Measurements from ENCODE around the gene USP9Y. TPM values are rescaled to one million over a fixed set of nuclear protein-coding genes. Genes with fewer than 3 reads are reported as not detected.
"Not testable (repeated sequence)": the region's sequence is repeated elsewhere in the genome, so short reads cannot be mapped to it uniquely, and the experiment has no call there.

USP9Y gene
- 10 to 100 TPM in 1 of 4 donors, 1 to 10 TPM in 2, not detected in 1; 2.0 to 34.5 (median 8.3) TPM for polyA plus RNA-seq
- long read RNA-seq, donor 1, partial matches to known transcripts = 0 of 3 reads
- long read RNA-seq, donor 1, other reads (novel, unspliced or antisense) = 0 of 3 reads
- long read RNA-seq, donor 2 = 0 reads
- long read RNA-seq, donor 3 = 0 reads
- long read RNA-seq, donor 4 = 0 reads
- long read RNA-seq, donor 5 = 0 reads
- long read RNA-seq, donor 6 = 0 reads
- long read RNA-seq, donor 7, partial matches to known transcripts = 0 of 1 reads
- long read RNA-seq, donor 7, other reads (novel, unspliced or antisense) = 0 of 1 reads
- long read RNA-seq, donor 8 = 0 reads
- long read RNA-seq, donor 9 = 0 reads
- long read RNA-seq, donor 10 = 0 reads

- WGBS, 3 donors = 95 to 100% methylated on average over 1 of the region's 1 CpG; no CpG with 5 or more reads in 1 of the 3 donors
- no peak within 1 kb of the TSS for H3K4me3 ChIP-seq (ENCODE audit: low read depth in 1 of 3, low read length in 3 of 3)
- no peak for DNase-seq
- H3K4me1 ChIP-seq (ENCODE audit: control insufficient read depth in 3 of 3, insufficient read depth in 2 of 3, low read depth in 1 of 3, low read length in 2 of 3) = no peaks in the 10 kb centered on the region
- H3K36me3 ChIP-seq (ENCODE audit: control insufficient read depth in 3 of 3, insufficient read depth in 2 of 3, low read depth in 1 of 3, low read length in 3 of 3) = no peaks in the 10 kb centered on the region
- no peaks in the 10 kb centered on the region for H3K27me3 ChIP-seq (ENCODE audit: control insufficient read depth in 3 of 3, insufficient read depth in 3 of 3, low read length in 3 of 3)
- H3K9me3 ChIP-seq (ENCODE audit: control insufficient read depth in 2 of 2, insufficient read depth in 1 of 2, low read depth in 1 of 2, low read length in 1 of 2) = peaks cover 0 to 30% of the 10 kb centered on the region in 2 donors
- H3K27ac ChIP-seq (ENCODE audit: low read depth in 1 of 3, low read length in 2 of 3) = no peak within 1 kb of the TSS
- FAIRE-seq = no peak
These were observed at the start of gene USP9Y for GRCh38 chrY:12701181-12701695. Gene USP9Y, plus strand, starts transcription at chrY:12701231. Its CDS starts 8,217 bp downstream, at chrY:12709448.

DNA sequence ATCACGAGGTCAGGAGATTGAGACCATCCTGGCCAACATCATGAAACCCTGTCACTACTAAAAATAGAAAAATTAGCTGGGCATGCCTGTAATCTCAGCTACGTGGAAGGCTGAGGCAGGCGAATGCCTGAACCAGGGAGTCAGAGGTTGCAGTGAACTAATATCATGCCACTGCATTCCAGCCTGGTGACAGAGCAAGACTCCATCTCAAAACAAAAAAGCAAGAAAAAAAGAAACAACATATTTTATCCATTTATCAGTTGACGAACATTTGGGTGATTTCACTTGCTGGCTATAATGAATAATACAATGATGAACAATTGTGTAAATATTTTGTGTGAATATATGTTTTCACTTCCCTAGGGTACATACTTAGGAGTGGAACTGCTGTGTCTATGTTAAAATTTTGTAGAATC, 49.4 kb upstream of the USP9Y start:
- Histone ChIP-seq H3K36me3 (ENCODE audit: control insufficient read depth in 3 of 3, insufficient read depth in 2 of 3, low read depth in 1 of 3, low read length in 3 of 3) (no peaks in the 10 kb centered on the region), H3K4me3 (ENCODE audit: low read depth in 1 of 3, low read length in 3 of 3) (no peak overlapping the region), H3K27me3 (ENCODE audit: control insufficient read depth in 3 of 3, insufficient read depth in 3 of 3, low read length in 3 of 3) (no peaks in the 10 kb centered on the region), H3K9me3 (ENCODE audit: control insufficient read depth in 2 of 2, insufficient read depth in 1 of 2, low read depth in 1 of 2, low read length in 1 of 2) (no peaks in the 10 kb centered on the region), H3K4me1 (ENCODE audit: control insufficient read depth in 3 of 3, insufficient read depth in 2 of 3, low read depth in 1 of 3, low read length in 2 of 3) (no peaks in the 10 kb centered on the region), H3K27ac (ENCODE audit: low read depth in 1 of 3, low read length in 2 of 3) (no peak overlapping the region)
- DNase-seq (no peak), FAIRE-seq (no peak)
- 71 to 85% methylated on average over 4 of the region's 4 CpGs; no CpG with 5 or more reads in 1 of the 3 donors for whole genome bisulfite sequencing, 3 donors

DNA sequence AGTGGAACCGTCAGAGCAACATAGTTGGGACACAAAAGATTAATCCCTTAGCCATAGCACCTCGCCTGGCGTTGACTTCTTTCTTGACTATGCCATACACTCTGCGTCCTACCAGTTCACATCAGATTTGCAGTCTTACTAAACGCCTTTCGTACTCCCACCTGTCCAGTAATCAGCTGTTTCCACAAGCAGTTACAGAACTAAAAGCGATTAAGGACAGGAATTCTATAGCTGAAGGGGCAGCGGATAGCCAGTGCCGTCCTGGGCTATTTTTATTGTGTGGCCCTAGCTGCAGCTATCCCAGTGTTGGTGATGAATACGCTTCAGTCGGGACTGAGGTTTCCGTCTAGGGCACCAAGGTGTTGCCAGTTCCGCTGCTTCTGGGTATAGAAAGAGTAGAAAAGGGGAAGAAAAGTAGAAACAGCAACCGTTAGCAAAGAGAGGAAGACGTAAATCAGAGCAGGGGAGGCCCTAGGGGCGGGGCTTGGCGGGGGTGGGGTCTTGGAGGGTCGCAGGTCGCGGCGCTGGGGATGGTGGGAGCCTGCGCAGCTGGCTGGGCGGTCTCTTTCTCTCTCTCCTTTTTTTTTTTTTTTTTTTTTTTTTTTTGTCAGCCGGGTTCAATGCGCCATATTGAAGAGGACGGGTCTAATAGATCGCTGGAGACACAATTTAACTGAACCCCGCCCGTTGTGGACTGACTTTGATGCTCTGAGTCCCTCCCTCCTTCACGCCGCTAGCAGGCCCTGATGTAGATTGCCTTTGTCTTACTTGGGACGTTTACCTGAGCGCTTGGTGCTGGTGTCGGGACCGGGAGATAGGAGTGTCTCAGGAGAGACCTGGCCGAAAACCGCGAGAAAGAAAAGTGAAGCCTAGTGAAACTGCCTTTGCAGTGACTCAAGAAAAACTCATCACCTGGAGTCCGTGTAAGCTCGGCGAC, 39.0 kb upstream of the USP9Y start:
- 0 to 1% methylated on average over 30 to 41 of the region's 41 CpGs; no CpG with 5 or more reads in 1 of the 3 donors for WGBS, 3 donors

DNA sequence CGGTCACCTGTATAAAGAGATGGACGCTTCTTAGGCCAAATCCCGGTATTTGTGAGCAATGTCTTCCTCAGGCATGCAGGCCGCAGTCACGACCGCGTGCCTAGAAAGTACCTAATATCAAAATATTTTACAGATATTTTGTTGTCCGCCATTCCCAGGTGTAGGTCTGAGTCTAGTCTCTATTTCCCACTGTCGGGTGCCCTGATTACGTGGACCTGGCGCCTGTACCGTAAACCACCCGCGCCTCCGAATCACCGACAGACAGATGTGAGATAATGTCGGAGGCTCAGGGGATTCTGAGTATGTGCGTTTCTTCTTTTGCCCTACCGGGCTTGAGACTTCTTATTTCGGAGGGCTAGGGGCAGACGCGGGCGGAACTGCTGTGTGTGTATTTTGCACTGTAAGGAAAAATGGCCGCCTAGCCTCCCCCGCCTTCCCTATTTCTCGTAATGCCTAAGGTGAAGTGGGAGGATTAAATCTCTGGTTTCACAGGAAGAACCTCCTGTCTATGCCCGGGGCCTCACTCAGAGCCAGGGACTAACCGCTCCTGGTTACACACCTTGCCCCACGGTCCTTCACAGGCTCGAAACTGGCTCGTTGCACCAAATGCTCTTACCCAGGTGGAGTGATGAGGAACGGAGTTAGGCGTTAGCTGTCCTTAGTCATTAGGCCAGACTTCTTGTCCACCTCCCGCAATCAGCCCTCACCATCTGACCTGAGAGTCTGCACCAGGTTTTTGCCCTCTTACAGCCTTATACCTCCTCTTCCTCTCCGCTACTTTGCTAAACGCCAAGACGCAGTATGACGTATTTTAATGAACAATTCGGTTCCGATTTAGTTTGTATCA, 38.1 kb upstream of the USP9Y start:
- FAIRE-seq (no peak), DNase-seq (peak; percentile 36 to 72)
- H3K27me3 ChIP-seq (ENCODE audit: control insufficient read depth in 3 of 3, insufficient read depth in 3 of 3, low read length in 3 of 3) = no peaks in the 10 kb centered on the region
- H3K4me3 ChIP-seq (ENCODE audit: low read depth in 1 of 3, low read length in 3 of 3) = peak overlapping the region in 2 of 3 donors; percentile 54 to 72
- H3K36me3 ChIP-seq (ENCODE audit: control insufficient read depth in 3 of 3, insufficient read depth in 2 of 3, low read depth in 1 of 3, low read length in 3 of 3) = peaks cover 0 to 7% (median 0%) of the 10 kb centered on the region in 3 donors
- peak overlapping the region in 2 of 3 donors; percentile 92 to 93 for H3K27ac ChIP-seq (ENCODE audit: low read depth in 1 of 3, low read length in 2 of 3)
- no peaks in the 10 kb centered on the region for H3K9me3 ChIP-seq (ENCODE audit: control insufficient read depth in 2 of 2, insufficient read depth in 1 of 2, low read depth in 1 of 2, low read length in 1 of 2)
- H3K4me1 ChIP-seq (ENCODE audit: control insufficient read depth in 3 of 3, insufficient read depth in 2 of 3, low read depth in 1 of 3, low read length in 2 of 3) = peaks cover 0 to 2% (median 0%) of the 10 kb centered on the region in 3 donors
- 1% methylated on average over 33 to 40 of the region's 40 CpGs; no CpG with 5 or more reads in 1 of the 3 donors for WGBS, 3 donors

More for the DNA sequence above, 39.0 kb upstream of the USP9Y start:
- peaks cover 0 to 3% (median 0%) of the 10 kb centered on the region in 3 donors for H3K36me3 ChIP-seq (ENCODE audit: control insufficient read depth in 3 of 3, insufficient read depth in 2 of 3, low read depth in 1 of 3, low read length in 3 of 3)
- DNase-seq (peak; percentile 44 to 70), FAIRE-seq (no peak)
- no peaks in the 10 kb centered on the region for H3K9me3 ChIP-seq (ENCODE audit: control insufficient read depth in 2 of 2, insufficient read depth in 1 of 2, low read depth in 1 of 2, low read length in 1 of 2)
- peak overlapping the region in 2 of 3 donors; percentile 54 to 72 for H3K4me3 ChIP-seq (ENCODE audit: low read depth in 1 of 3, low read length in 3 of 3)
- no peaks in the 10 kb centered on the region for H3K27me3 ChIP-seq (ENCODE audit: control insufficient read depth in 3 of 3, insufficient read depth in 3 of 3, low read length in 3 of 3)
- peaks cover 0 to 2% (median 0%) of the 10 kb centered on the region in 3 donors for H3K4me1 ChIP-seq (ENCODE audit: control insufficient read depth in 3 of 3, insufficient read depth in 2 of 3, low read depth in 1 of 3, low read length in 2 of 3)
- peak overlapping the region in 2 of 3 donors; percentile 92 to 93 for H3K27ac ChIP-seq (ENCODE audit: low read depth in 1 of 3, low read length in 2 of 3)

DNA sequence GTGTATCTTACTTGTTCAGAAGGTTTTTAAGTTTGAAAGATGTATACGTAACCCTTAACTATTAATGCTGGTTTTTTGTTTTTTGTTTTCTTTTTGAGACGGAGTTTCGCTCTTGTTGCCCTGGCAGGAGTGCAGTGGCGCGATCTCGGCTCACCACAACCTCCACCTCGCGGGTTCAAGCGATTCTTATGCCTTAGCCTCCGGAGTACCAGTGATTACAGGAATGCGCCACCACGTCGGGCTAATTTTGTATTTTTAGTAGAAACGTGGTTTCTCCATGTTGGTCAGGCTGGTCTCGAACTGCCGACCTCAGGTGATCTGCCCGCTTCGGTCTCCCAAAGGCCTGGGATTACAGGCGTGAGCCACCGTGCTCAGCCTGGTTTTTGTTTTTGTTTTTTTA, 37.2 kb upstream of the USP9Y start:
- WGBS, 3 donors = 11 to 72% (median 34%) methylated on average over 5 to 20 of the region's 20 CpGs
- not testable (repeated sequence) for H3K4me1 ChIP-seq (ENCODE audit: control insufficient read depth in 3 of 3, insufficient read depth in 2 of 3, low read depth in 1 of 3, low read length in 2 of 3); H3K36me3 ChIP-seq (ENCODE audit: control insufficient read depth in 3 of 3, insufficient read depth in 2 of 3, low read depth in 1 of 3, low read length in 3 of 3); H3K9me3 ChIP-seq (ENCODE audit: control insufficient read depth in 2 of 2, insufficient read depth in 1 of 2, low read depth in 1 of 2, low read length in 1 of 2); FAIRE-seq; DNase-seq; H3K27ac ChIP-seq (ENCODE audit: low read depth in 1 of 3, low read length in 2 of 3); H3K27me3 ChIP-seq (ENCODE audit: control insufficient read depth in 3 of 3, insufficient read depth in 3 of 3, low read length in 3 of 3)
- H3K4me3 ChIP-seq (ENCODE audit: low read depth in 1 of 3, low read length in 3 of 3) = peak overlapping the region in 1 of 3 donors; percentile 72

DNA sequence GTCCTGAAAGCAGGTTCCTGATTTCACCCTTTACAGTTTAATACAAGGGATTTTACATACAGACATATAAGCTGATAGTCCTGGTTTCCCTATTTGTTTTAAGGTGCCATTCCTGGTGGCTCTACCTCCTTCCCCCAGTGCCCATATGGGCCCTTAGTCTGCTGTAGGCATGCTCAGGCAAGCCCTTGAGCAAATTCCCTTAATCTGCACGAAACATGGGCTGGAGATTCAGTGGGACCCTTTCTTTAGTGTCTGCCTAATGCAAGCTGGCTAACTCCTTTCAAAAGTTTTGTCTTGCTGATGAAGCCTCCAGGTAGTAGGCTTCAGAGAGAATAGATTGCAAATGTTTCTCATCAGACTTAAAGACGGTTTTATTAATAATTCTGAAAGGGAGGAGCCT, 22.9 kb upstream of the USP9Y start:
- H3K4me3 ChIP-seq (ENCODE audit: low read depth in 1 of 3, low read length in 3 of 3) = no peak overlapping the region
- H3K4me1 ChIP-seq (ENCODE audit: control insufficient read depth in 3 of 3, insufficient read depth in 2 of 3, low read depth in 1 of 3, low read length in 2 of 3) = peaks cover 0 to 3% (median 0%) of the 10 kb centered on the region in 3 donors
- H3K27ac ChIP-seq (ENCODE audit: low read depth in 1 of 3, low read length in 2 of 3) = no peak overlapping the region
- H3K27me3 ChIP-seq (ENCODE audit: control insufficient read depth in 3 of 3, insufficient read depth in 3 of 3, low read length in 3 of 3) = no peaks in the 10 kb centered on the region
- H3K9me3 ChIP-seq (ENCODE audit: control insufficient read depth in 2 of 2, insufficient read depth in 1 of 2, low read depth in 1 of 2, low read length in 1 of 2) = peaks cover 0 to 11% of the 10 kb centered on the region in 2 donors
- H3K36me3 ChIP-seq (ENCODE audit: control insufficient read depth in 3 of 3, insufficient read depth in 2 of 3, low read depth in 1 of 3, low read length in 3 of 3) = peaks cover 0 to 5% (median 0%) of the 10 kb centered on the region in 3 donors
- WGBS, 3 donors = 93 to 97% methylated on average over 2 of the region's 2 CpGs; no CpG with 5 or more reads in 1 of the 3 donors
- DNase-seq (no peak), FAIRE-seq (no peak)

DNA sequence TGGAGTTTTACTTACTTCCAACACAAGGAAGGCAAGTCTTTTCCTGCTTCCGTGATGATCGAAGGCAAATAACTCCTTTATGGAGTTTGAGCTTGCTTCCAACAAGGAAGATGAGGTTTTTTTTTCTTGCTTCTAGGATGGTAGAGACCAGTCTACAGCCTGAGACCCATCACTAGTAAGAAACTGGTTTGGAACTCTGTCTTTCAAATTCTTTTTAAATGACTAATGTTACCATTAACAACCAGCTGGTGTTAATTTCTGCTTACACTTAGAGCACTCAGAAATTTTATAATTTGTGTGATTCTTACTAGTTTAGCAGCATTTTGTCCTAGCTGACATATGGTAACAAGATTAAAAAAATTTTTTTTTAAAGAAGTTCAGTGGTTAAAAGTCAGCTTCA, 19.5 kb upstream of the USP9Y start:
- Histone ChIP-seq H3K9me3 (ENCODE audit: control insufficient read depth in 2 of 2, insufficient read depth in 1 of 2, low read depth in 1 of 2, low read length in 1 of 2) (peaks cover 0 to 14% of the 10 kb centered on the region in 2 donors), H3K4me1 (ENCODE audit: control insufficient read depth in 3 of 3, insufficient read depth in 2 of 3, low read depth in 1 of 3, low read length in 2 of 3) (peaks cover 0 to 3% (median 0%) of the 10 kb centered on the region in 3 donors), H3K27me3 (ENCODE audit: control insufficient read depth in 3 of 3, insufficient read depth in 3 of 3, low read length in 3 of 3) (no peaks in the 10 kb centered on the region), H3K27ac (ENCODE audit: low read depth in 1 of 3, low read length in 2 of 3) (no peak overlapping the region), H3K4me3 (ENCODE audit: low read depth in 1 of 3, low read length in 3 of 3) (no peak overlapping the region), H3K36me3 (ENCODE audit: control insufficient read depth in 3 of 3, insufficient read depth in 2 of 3, low read depth in 1 of 3, low read length in 3 of 3) (peaks cover 0 to 5% (median 0%) of the 10 kb centered on the region in 3 donors)
- DNase-seq (no peak), FAIRE-seq (no peak)
- 47 to 62% methylated on average over 2 of the region's 2 CpGs; no CpG with 5 or more reads in 1 of the 3 donors for WGBS, 3 donors

All from small intestine (tissue), 16 donors.